Upper lobe of right lung (tissue), 1 donor: ENCODE results near the gene TCP11L2. TPM values are rescaled to one million over a fixed set of nuclear protein-coding genes. Genes with fewer than 3 reads are reported as not detected.

Source experiments
- ATAC-seq: fragments of 200-7000 bp; cut with Tn5 transposase; one replicate; pipeline ENCODE4 v1.9.1; 2020; ENCODE audit warnings: mild to moderate bottlenecking, moderate library complexity
- DNase-seq: peaks from one replicate; pipeline ENCODE4 v3.0.0-alpha.2; 2020
- H3K27ac ChIP-seq: fragments of 200-600 bp; one replicate; pipeline ENCODE4 v1.8.0; 2022
- H3K27me3 ChIP-seq: fragments of 200-600 bp; one replicate; pipeline ENCODE4 v1.8.0; 2022; ENCODE audit warnings: mild to moderate bottlenecking
- H3K36me3 ChIP-seq: fragments of 200-600 bp; one replicate; pipeline ENCODE4 v1.8.0; 2022
- H3K4me1 ChIP-seq: fragments of 200-600 bp; one replicate; pipeline ENCODE4 v1.8.0; 2022
- H3K4me3 ChIP-seq: fragments of 200-600 bp; one replicate; pipeline ENCODE4 v1.8.0; 2022; ENCODE audit warnings: mild to moderate bottlenecking
- H3K9me3 ChIP-seq: fragments of 200-600 bp; one replicate; pipeline ENCODE4 v1.8.0; 2022
- CTCF ChIP-seq: fragments of 200-600 bp; IDR thresholded peaks from one replicate; pipeline ENCODE4 v1.8.0; 2022; ENCODE audit warnings: antibody characterized with exemption
- intact Hi-C: fragments of 100-400 bp; cut with DNase I; formaldehyde crosslinking; loops from one replicate; pipeline ENCODE4 v1.11.0; 2022
- long read RNA-seq: library from polyadenylated mRNA; unstranded; transcript quantifications from one replicate; pipeline ENCODE4 v2.0.0, GENCODE V29; 2021
- total RNA-seq: library from RNA; stranded (reverse); fragmentation: NEBNext Ultra II Directional; extraction: Animal tissue kit (Norgen Biotek cat#: 25700); gene quantifications from one replicate; pipeline ENCODE4 v1.2.1, GENCODE V29; 2021
- donor health status: DM: no; HTN: yes; CAD: no; lungs with severe emphysema.

TCP11L2 gene
- 37.7 TPM for total RNA-seq
- long read RNA-seq, partial matches to known transcripts, result 3 of 13 reads
- long read RNA-seq, other reads (novel, unspliced or antisense), result 5 of 13 reads

- peak; percentile 94 for ATAC-seq
- peak within 1 kb of the TSS; percentile 98 for H3K27ac ChIP-seq
- no peaks in the 10 kb centered on the region for H3K27me3 ChIP-seq
- intact Hi-C loops, result no loop called here
- H3K4me3 ChIP-seq, result peak within 1 kb of the TSS; percentile 98
- no peak for TF ChIP-seq CTCF
- H3K4me1 ChIP-seq, result peaks cover 42% of the 10 kb centered on the region
- peak; percentile 94 for DNase-seq
- H3K36me3 ChIP-seq, result no peaks in the 10 kb centered on the region
- H3K9me3 ChIP-seq, result no peaks in the 10 kb centered on the region
These were observed at the start of gene TCP11L2 for GRCh38 chr12:106302401-106303201. TSS of gene TCP11L2 (plus strand) at chr12:106302733. CDS start at chr12:106311076, 8,343 bp downstream.

- TF ChIP-seq CTCF, result no peak
- ATAC-seq, result no peak
- intact Hi-C loops, result no loop called here
- no peak for DNase-seq
- no peaks in the 10 kb centered on the region for H3K4me1 ChIP-seq
- H3K4me3 ChIP-seq, result no peak overlapping the region
- H3K9me3 ChIP-seq, result no peaks in the 10 kb centered on the region
- no peak overlapping the region for H3K27ac ChIP-seq
- no peaks in the 10 kb centered on the region for H3K27me3 ChIP-seq
- H3K36me3 ChIP-seq, result no peaks in the 10 kb centered on the region
These were observed 47.8 kb upstream of the TCP11L2 start for GRCh38 chr12:106254724-106255123.

GRCh38 chr12:106255493-106255892, 47.0 kb upstream of the TCP11L2 start:
- DNase-seq (no peak), ATAC-seq (no peak)
- H3K27ac ChIP-seq, result no peak overlapping the region
- TF ChIP-seq CTCF, result no peak
- no peak overlapping the region for H3K4me3 ChIP-seq
- H3K4me1 ChIP-seq, result no peaks in the 10 kb centered on the region
- intact Hi-C loops, result no loop called here
- H3K9me3 ChIP-seq, result no peaks in the 10 kb centered on the region
- H3K27me3 ChIP-seq, result no peaks in the 10 kb centered on the region
- H3K36me3 ChIP-seq, result no peaks in the 10 kb centered on the region

GRCh38 chr12:106255952-106256351, 46.6 kb upstream of the TCP11L2 start:
- Histone ChIP-seq H3K4me1 (no peaks in the 10 kb centered on the region), H3K27me3 (no peaks in the 10 kb centered on the region), H3K36me3 (no peaks in the 10 kb centered on the region), H3K4me3 (no peak overlapping the region), H3K27ac (no peak overlapping the region), H3K9me3 (no peaks in the 10 kb centered on the region)
- DNase-seq (no peak), ATAC-seq (no peak)
- no peak for TF ChIP-seq CTCF
- intact Hi-C loops, result no loop called here

- Histone ChIP-seq H3K9me3 (no peaks in the 10 kb centered on the region), H3K27ac (no peak overlapping the region), H3K36me3 (no peaks in the 10 kb centered on the region), H3K4me1 (no peaks in the 10 kb centered on the region), H3K27me3 (no peaks in the 10 kb centered on the region), H3K4me3 (no peak overlapping the region)
- intact Hi-C loops, result no loop called here
- DNase-seq, result no peak
- no peak for TF ChIP-seq CTCF
- no peak for ATAC-seq
These were observed 46.0 kb upstream of the TCP11L2 start for GRCh38 chr12:106256524-106256923.
